DMS 273 (cell line): ENCODE measurements around the gene ATP8B2.
"Not testable (repeated sequence)": the region's sequence is repeated elsewhere in the genome, so short reads cannot be mapped to it uniquely, and the experiment has no call there.

ENCODE experiments used
- DNase-seq: peaks from one replicate; lab custom pipeline; 2025; ENCODE audit not compliant: unreplicated experiment; lab: John Stamatoyannopoulos, UW

ATP8B2 gene

GRCh38 chr1:154321609-154321934 lies 3.8 kb upstream of the ATP8B2 start:
- DNase-seq = not testable (repeated sequence)

- DNase-seq = no peak
Observed at GRCh38 chr1:154323493-154323892, 1.8 kb upstream of the ATP8B2 start.

- DNase-seq = no peak
Observed at GRCh38 chr1:154324241-154324640, 1.1 kb upstream of the ATP8B2 start.

GRCh38 chr1:154325583-154326545 lies 539 bp downstream of the ATP8B2 start:
- DNase-seq = peak; percentile 91

- peak; percentile 67 for DNase-seq
Observed at GRCh38 chr1:154326546-154327465, 1.5 kb downstream of the ATP8B2 start.

- peak; percentile 28 for DNase-seq
Observed at GRCh38 chr1:154327466-154328317, 2.4 kb downstream of the ATP8B2 start.

- peak; percentile 77 for DNase-seq
Observed at GRCh38 chr1:154328318-154329151, 3.2 kb downstream of the ATP8B2 start.

- DNase-seq = peak; percentile 30
Observed at GRCh38 chr1:154329152-154329521, 3.8 kb downstream of the ATP8B2 start.

- peak; percentile 30 for DNase-seq
Observed at GRCh38 chr1:154329551-154330131, 4.3 kb downstream of the ATP8B2 start.

- DNase-seq = no peak
Observed at GRCh38 chr1:154330669-154331068, 5.3 kb downstream of the ATP8B2 start.

- no peak for DNase-seq
Observed at GRCh38 chr1:154334079-154335024, 9.0 kb downstream of the ATP8B2 start.

- DNase-seq = peak; percentile 94
Observed at GRCh38 chr1:154335025-154335714, 9.8 kb downstream of the ATP8B2 start.

- DNase-seq = no peak
Observed at GRCh38 chr1:154337253-154337894, 12.0 kb downstream of the ATP8B2 start.

- no peak for DNase-seq
Observed at GRCh38 chr1:154338875-154339274, 13.6 kb downstream of the ATP8B2 start.

- not testable (repeated sequence) for DNase-seq
Observed at GRCh38 chr1:154341366-154341765, 16.0 kb downstream of the ATP8B2 start.

GRCh38 chr1:154342132-154342531 lies 16.8 kb downstream of the ATP8B2 start:
- no peak for DNase-seq

- DNase-seq = no peak
Observed at GRCh38 chr1:154342836-154343472, 17.6 kb downstream of the ATP8B2 start.
